GM19468 (cell line): ENCODE results near the gene DYNLL2.
A peak's percentile ranks its signal among the peaks of the same experiment; 100 is the strongest.
"Not testable (repeated sequence)": the region's sequence is repeated elsewhere in the genome, so short reads cannot be mapped to it uniquely, and the experiment has no call there.

Experiments
- ATAC-seq: cut with Tn5 transposase; IDR thresholded peaks from one replicate; pipeline ENCODE4 v1.9.1; 2021; ENCODE audit warnings: mild to moderate bottlenecking, moderate library complexity, moderate number of reproducible peaks; ENCODE audit not compliant: unreplicated experiment; ENCODE audit errors: extremely low read depth

DYNLL2 gene

DNA sequence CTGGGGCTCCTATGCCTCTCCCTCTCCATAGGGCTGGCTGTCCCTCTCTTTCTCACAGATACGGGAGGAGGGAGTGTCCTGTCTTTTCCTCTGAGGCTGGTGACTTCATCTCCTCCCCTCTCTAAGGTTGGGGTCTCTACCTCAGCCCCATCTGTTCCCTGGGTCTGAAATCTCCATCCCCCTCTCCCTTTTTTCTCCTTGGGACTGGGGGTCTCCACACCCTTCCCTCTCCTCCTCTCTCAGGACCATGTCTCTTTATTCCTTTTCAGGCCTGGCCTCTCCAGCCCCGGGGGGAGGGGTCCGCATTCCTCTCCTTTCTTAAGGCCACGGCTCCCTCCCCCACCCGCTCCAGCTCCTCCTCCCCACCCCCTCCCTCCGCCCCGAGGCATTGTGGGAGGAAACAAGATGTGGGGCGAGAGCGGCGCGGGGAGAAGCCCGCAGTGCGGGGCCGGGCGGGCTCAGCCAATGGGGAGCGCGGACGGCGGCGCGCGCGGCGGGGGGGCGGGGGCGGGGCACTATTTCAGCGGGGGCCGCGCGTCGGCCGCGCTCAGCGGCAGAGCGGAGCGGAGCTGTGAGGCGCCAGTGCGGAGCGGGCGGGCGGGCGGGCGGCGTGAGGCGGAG, at the start of gene DYNLL2:
TSS of gene DYNLL2 (plus strand) at position 550 of the 621 bp plus-strand sequence. CDS start 3,672 bp downstream, outside the sequence.
- ATAC-seq, result peak; percentile 58

DNA sequence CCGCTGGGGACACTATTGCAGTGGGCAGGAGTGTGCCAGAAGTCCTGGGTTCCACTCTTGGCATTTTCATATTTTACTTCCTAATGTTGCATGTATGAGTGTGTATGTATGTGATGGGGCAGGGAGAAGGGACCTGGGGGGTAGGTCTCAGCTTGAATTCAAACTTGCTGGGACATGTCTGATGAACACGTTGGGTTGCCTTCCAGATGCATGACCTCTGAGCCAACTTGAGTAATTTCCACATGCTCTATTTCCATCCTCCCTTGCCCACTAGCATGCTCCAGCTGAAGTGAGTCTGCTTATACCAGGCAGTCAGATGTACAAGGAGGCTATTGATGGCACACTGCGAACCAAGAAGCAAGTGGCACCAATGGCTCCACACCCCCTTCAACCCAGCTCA, 43.2 kb upstream of the DYNLL2 start:
- ATAC-seq, result no peak

DNA sequence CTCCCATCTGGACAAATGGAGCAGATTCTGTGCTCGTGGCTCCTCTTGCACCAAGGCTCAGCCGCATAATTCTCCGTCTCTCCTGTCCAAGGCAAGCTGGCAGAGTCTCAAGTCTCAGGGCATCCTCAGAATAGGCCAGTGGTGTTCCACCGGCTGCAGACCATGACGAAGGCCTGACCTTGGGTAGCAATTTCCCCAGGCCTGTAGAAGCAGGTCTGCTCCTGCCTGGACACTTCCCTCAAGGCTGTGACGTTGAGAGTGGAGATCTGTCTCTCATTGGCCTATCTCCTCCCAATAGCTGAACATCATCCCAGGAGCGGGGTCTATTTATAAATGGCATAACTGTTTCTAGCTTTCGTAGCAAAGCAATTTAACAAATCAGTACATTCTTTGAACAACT, 42.8 kb upstream of the DYNLL2 start:
- no peak for ATAC-seq

DNA sequence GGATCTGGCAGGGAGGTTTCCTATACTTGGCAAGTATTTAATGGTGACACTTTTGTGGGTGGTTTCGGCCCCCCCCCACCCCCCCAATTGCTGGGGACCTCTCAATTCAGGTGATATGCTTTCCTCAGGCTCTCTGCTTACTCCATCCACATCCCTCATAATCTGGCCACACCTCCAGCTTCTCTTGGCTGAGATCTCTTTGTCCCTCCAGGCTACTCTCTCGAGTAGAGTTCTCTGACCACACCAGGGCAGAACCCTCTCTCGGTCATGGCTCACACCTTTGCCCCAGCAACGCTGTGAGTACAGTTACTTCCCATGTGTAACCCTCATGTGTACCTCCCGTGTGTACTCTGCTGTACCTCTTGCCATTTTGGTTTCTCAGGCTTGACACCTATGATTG, 42.1 kb upstream of the DYNLL2 start:
- no peak for ATAC-seq

DNA sequence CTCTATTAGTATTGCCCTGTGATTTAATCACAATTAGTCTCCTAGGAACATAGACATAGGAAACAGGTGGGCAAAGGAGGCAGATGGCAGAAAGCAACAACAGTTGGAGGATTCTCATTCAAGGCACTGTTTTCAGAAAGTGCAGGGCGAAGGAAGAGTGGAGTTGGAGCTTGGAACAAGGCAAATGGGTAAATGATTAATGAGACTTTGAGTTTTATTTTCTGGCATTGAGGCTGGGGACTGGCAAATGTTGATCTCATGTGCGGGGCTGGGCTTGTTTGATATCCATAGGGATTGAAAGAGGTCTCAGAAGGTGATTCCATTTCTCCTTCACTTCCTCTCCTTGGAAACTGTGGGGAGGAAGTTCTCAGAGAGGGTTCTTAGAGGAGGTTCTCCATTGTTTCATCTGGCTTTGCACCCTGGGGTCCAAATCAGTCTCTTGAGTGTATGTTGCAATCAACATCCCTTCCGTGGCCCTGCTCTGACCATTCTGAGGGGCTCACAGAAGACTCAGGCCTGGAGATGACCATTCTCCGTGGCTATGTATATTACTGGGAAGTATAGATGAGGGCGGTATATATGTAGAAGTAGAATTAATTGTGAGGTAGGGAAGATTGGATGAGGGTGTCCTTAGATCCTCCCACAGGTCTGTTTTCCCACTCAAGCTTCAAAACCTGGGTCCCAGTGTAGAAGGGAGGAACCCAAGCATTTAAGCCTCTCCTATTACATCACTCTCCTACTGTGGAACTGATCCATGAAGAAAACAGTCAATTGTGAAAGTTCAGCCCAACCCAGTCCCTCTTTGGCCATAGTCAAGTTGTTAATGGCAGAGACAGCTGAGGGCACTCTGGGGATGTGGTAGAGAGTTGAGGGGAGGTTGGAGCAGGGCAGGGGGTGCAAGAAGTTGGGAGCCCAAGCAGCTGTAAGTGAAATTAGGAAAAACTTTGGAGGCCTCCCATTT, 39.7 kb upstream of the DYNLL2 start:
- no peak for ATAC-seq

DNA sequence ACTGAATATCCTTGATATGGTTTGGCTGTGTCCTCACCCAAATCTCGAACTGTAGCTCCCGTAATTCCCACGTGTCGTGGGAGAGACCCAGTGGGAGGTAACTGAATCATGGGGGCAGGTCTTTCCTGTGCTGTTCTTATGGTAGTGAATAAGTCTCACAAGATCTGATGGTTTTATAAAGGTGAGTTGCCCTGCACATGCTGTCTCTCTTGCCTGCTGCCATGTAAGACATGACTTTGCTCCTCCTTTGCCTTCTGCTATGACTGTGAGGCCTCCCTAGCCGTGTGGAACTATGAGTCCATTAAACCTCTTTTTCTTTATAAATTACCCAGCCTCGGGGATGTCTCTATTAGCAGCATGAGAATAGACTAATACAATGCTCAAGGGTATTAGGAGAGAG, 39.0 kb upstream of the DYNLL2 start:
- not testable (repeated sequence) for ATAC-seq

DNA sequence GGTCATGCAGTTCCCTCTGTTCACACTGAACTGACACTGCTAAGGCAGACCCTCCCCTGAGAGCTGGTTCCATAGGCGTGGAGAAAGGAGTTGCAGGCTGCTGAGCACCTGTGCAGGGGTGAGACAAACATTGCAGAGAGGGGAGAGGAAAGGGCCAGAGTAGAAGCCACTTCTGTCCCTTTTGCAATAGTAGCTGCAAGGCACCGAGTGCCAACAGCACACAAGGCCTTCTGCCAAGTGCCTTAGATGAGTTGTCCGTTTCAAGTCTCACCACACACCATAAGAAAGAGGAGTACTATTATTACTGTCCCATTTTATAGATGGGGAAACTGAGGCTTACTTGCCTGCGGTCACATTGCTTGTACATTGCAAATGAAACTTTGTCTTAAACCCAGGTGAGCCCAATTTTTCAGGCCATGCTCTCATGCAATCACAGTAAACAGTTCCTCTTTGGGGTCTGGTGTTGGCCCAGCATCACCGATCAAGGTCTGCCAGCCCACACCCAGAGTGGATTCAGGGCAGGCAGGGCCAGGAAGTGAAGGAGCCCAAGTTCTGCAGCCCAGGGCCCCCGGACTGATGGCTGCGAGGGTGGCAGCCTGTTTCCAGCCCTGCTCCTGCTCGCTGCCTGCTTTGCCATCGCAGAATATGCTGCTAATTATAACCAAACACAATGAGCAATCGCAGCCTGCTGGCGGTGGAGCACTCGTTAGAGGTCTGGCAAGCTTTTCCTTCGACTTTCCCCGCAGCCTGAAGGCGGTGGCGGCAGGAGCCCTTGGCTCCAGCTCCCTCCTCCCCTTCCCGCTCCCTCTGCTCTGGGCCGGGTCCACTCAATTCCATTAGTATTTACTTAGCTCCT, 36.8 kb upstream of the DYNLL2 start:
- ATAC-seq, result no peak

DNA sequence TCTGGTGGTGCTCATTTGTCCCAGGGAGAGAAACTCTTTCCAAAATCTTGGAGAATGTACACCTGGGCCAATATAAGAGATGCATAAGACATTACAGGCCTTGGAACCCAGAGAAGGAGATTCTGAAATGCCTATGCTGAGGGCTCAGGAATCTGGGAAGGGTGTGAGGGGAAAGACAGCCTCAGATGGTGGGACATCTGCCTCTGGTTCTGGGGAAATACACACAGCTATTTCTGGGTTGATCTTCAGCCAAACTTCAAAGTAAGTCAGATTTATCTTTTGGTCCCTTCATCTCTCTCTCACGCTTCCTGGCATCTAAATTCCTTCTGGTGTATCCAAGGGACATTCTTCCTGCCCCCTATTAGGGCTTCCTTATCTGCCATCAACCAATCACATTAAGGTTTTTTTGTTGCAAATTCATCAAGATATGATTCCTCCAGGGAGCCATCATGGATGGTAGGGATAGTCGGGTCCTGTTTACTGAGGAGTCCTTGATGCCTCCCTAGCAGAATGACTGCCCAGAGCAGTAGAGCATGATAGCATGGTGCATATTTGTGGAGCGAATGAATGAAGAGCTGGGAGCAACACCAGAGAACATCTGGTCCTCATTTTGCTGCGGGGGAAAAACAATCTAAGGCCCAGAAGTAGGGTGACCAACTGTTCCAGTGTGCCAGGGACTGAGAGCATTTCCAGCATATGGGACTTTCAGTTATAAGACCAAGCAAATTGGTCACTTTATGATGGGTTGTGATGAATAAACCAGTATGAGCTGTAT, 35.7 kb upstream of the DYNLL2 start:
- ATAC-seq, result no peak

DNA sequence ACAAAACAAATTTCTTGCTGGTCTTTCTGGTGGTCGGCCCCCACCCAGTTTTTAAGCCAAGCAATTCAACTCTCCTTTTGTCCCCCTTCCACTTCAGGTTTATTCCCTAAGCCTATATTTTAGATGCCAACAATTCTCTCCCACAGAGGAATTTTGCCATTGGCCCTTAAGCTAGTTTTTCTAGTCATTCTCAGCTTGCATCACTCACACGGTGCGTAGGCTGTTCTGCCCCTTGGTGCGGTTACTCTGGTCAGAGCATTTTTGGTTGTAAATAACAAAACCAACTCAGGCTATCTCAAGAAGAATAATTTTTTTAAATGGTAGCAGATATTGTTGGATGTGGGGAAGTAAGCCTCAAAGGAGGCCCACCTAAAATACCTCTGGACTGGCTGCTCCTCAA, 33.7 kb upstream of the DYNLL2 start:
- ATAC-seq, result no peak

DNA sequence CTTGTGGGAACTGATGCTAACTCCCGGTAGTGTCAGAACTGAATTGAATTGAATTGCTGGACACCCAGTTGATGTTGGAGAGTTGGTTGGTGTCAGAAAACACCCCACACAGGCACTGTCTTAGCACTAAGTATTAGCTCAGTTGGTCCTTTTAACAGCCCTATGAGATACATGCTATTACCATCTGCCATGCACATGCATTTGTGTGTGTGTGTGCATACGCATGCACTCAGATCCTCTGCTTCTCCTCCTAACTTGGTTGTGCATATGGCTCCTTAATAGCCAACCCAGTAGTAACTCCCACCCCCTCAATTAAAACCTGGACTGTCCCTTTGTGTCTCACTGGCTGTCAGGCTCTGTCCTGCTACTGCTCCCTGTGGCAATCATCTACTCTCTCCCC, 32.3 kb upstream of the DYNLL2 start:
- no peak for ATAC-seq

DNA sequence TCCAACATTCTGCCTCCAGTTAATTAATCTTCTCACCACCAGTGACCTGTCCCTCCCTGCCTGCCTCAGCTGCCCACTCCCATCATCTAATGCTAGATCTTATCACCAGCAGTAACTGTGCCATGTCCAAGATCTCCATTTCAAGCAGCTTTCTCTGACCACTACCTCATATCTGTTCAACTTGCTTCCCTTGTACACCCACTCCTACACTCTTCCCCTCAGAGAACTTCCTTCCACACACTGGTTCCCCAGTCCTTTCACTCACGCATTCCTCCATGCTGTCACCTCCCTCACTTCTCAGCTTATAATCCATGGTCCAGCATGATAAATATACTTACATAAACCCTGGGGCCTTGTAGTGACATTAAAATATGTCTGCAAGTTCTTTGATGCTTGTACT, 31.8 kb upstream of the DYNLL2 start:
- no peak for ATAC-seq

DNA sequence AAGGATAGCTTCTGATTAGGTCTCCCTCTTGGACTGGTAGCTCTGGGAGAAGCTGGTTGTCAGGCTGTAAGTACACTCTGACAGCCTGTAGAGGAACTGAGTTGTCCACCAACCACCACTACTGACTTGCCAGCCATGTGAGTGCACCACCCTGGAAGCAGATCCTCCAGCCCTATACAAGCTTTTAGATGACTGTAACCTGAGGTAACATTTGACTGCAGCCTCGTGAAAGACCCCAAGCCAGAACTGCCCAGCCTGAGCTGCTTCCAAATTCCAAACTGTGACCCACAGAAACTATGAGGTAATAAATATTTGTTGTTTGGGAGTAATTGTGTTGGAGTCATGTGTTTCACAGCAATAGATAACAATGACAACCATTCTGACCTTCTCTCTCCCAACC, 30.8 kb upstream of the DYNLL2 start:
- no peak for ATAC-seq

DNA sequence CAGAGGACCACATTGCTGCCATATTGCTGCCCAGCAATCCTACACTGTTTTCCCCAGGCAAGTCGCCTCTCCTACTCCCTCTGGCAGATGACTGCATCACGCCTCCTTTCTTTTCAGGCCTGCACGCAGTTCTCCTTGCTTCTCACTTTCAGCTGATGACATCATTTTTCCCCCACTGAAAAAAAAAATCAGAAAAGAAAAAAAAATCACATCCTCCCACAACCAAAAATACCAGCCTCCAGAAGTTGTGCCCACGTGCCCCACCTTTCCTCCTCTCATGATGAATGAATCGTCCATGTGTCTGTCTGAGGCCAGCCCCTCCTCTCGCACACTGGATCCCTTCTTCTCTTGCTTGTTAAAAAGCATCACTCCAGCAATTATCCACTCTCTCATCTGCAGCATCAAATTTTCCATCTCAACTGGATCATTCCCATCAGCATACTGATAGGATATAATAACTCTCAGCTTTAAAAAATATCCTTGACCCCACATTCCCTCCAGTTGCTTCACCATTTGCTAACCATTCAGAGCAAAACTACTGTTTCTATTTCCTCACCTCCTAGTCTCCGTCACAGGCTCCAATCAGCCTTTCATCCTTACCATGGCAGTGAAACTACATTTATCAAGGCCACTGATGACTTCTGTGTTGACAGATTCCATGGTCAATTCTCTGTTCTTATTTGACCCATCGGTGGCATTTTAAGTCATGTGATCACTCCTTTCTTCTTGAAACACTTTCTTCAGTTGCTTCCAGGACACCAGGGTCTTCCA, 30.1 kb upstream of the DYNLL2 start:
- no peak for ATAC-seq

DNA sequence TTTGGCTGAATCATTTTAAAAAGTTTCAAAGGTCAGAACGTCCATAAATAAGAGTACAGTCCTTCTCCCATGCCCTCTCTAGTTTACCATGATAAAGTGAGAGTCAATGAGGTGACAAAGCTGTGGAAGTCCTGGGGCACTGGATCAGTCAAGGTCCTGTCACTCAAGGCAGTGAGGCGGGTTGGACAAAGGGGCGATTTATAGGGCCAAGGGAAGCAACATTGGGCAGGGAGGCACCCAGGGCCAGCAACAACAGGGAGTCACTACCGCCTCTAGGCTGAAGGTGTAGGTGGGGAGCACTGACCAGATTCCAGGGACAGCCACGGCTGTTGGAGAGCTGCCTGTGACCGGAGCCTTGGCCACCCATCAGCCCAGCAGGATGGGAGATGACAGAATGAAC, 28.6 kb upstream of the DYNLL2 start:
- no peak for ATAC-seq

DNA sequence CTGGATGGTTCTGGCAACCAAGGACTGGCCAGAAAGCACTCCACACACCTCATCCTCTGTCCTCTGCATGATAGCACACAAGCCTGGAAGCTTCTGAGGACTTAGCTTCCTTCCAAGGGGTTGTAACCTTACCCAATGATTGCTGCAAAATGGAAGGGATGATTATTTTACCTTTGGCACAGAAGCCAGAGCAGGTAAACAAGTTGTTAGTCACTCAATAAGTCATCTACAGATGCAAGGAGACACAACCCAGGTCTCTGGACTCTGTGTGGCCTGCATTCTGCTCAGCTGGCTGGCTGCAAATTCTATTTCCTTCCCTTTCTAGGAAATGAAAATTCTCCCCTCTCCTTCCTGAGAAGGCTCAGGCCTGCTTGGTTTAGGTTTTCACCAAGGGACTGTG, 26.7 kb upstream of the DYNLL2 start:
- ATAC-seq, result no peak

DNA sequence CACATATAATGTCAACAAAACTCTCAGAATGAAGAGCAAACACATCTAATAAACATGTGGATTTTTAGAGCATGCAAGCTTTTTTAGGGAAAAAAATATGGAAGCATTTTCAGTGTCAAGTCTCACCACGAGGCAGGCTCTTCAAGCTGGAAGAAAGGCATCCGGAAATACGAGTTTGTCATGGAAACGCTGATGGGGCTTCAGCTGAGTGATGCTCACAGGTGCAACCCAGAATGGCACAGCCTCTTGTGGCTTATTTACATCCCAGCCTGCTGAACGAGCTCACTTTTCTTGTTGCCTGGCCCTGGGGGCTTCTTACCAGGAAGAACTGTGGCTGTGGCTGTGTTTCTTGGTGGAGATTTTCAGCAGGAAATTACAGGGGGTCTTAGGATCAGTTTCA, 24.1 kb upstream of the DYNLL2 start:
- ATAC-seq, result no peak

DNA sequence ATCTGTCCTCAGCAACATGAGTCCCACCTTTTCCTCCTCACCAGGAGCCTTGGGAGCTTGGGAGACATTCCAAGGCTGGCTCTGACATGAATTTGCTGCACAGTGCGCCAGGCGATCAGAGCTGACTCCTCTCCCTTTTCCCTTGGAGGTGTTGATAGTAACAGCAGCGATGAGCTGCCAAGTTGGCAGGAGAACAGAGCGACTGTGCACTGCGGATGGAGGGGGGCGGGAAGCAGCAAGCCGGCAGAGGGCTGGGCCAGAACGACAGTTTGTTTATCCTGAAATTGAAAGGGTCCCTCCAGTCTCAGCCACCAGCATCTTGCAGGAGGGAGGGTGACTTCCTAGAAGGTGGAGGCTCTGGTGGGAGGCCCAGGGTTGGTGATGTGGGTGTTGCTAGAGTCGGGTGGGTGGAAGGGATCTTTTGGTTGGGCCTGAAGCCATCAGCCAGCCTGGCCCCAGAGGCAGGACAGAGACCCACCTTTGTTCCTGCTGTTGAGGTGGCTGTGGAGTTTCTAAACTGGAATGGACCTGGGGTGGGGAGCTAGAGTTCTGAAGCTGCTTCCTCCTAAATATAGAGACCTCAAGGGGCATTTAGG, 22.5 kb upstream of the DYNLL2 start:
- no peak for ATAC-seq

DNA sequence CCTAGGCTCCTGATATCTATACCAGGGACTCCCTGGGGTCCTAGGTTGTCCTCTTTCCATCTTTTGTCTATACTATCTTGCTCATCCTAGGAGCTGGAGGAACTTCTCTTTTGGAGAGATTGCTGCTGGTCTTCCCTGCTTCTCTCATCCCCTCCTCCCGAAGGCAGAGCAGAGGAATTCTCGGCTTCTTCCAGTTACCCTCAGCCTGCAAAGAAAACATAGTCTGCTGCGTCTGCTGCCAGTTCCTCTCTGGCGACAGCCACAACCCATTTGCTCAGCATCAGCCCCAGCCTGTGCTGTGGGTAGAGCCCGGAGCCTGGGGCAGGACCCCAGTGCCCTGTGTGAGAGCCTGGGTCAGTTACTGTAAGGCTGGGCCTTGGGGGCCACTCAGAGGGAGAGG, 21.5 kb upstream of the DYNLL2 start:
- ATAC-seq, result no peak

DNA sequence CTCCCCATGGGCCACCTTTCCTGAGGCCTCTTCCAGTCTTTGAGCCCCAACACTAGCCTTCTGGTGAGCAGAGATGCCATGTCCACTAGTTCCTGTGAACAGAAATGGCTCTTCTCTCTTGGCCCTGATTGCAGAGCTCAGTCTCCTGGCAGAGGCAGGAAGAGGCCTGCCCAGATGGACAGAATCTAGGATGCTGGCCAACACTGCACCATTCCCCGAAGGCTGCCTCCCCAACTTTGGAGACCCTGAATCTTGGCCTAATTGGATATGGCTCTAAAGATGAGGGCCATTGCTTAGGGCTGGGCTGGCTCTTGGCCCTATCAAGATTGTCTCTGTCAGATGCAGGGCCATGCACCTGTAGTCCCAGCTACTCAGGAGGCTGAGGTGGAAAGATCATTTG, 18.0 kb upstream of the DYNLL2 start:
- ATAC-seq, result no peak
